Erythroblast (primary cell): ENCODE measurements around the gene C11orf21.

ENCODE experiments used
- GATA1 ChIP-seq: IDR thresholded peaks from 2 replicates; pipeline ENCODE4 v1.6.1; 2011; ENCODE audit warnings: low read depth, mild to moderate bottlenecking, control low read depth, low read length, moderate library complexity
- POLR2A ChIP-seq: IDR thresholded peaks from 2 replicates; pipeline ENCODE4 v1.6.1; 2011; ENCODE audit warnings: mild to moderate bottlenecking, low read length

GRCh38 chr11:2272946-2273280, 28.8 kb downstream of the C11orf21 start:
- TF ChIP-seq POLR2A (no peak), GATA1 (no peak)
